Osteoblast (primary cell): ENCODE results near the gene KIF3C. TPM values are rescaled to one million over a fixed set of nuclear protein-coding genes. Genes with fewer than 3 reads are reported as not detected.
"Not testable (repeated sequence)": the region's sequence is repeated elsewhere in the genome, so short reads cannot be mapped to it uniquely, and the experiment has no call there.

Experiments used
- DNase-seq: peaks from one replicate; pipeline ENCODE4 v3.0.0; 2011; ENCODE audit warnings: low spot score, mixed read lengths; ENCODE audit not compliant: insufficient read length; ENCODE audit errors: missing footprints
- H2AFZ ChIP-seq: 2 replicates; pipeline ENCODE4 v1.6.0; 2011; ENCODE audit warnings: mild to moderate bottlenecking, low read length
- H3K27ac ChIP-seq: 2 replicates; pipeline ENCODE4 v1.5.1; 2011; ENCODE audit warnings: mild to moderate bottlenecking, low read depth, low read length, moderate library complexity
- H3K27me3 ChIP-seq: 2 replicates; pipeline ENCODE4 v1.6.0; 2012; ENCODE audit warnings: mild to moderate bottlenecking, control low read depth, inconsistent platforms, low read length, moderate library complexity; ENCODE audit not compliant: insufficient read depth
- H3K36me3 ChIP-seq: 2 replicates; pipeline ENCODE4 v1.5.1; 2011; ENCODE audit warnings: mild to moderate bottlenecking, low read length, control low read depth, moderate library complexity; ENCODE audit not compliant: insufficient read depth
- H3K4me1 ChIP-seq: 2 replicates; pipeline ENCODE4 v1.5.1; 2011; ENCODE audit warnings: mild to moderate bottlenecking, low read length, control low read depth, moderate library complexity; ENCODE audit not compliant: insufficient read depth
- H3K4me2 ChIP-seq: 2 replicates; pipeline ENCODE4 v1.6.0; 2011; ENCODE audit warnings: mild to moderate bottlenecking, low read length; ENCODE audit not compliant: insufficient read depth
- H3K4me3 ChIP-seq: fragments of 200-600 bp; sonication (generic); 3 replicates; pipeline ENCODE4 v1.5.1; 2012; ENCODE audit warnings: mild to moderate bottlenecking, low read length, inconsistent platforms; ENCODE audit not compliant: insufficient read depth
- H3K79me2 ChIP-seq: 2 replicates; pipeline ENCODE4 v1.6.0; 2012; ENCODE audit warnings: mild to moderate bottlenecking, low read length, control low read depth, inconsistent platforms; ENCODE audit not compliant: insufficient read depth
- H3K9me3 ChIP-seq: 2 replicates; pipeline ENCODE4 v1.5.1; 2011; ENCODE audit warnings: low read depth, low read length, control low read depth
- H4K20me1 ChIP-seq: 2 replicates; pipeline ENCODE4 v1.6.0; 2012; ENCODE audit warnings: mild to moderate bottlenecking, low read length, control low read depth; ENCODE audit not compliant: insufficient read depth
- total RNA-seq: library from RNA; depleted of rRNA; stranded (reverse); fragments of >200 nt; gene quantifications from 2 replicates; pipeline ENCODE4 v1.2.3, GENCODE V29; 2012
- TF ChIP-seq, protein P1 (sequence below): IDR thresholded peaks from 2 replicates; pipeline ENCODE4 v1.5.1; 2011; ENCODE audit warnings: mild to moderate bottlenecking, low read depth, low read length, moderate library complexity; ENCODE audit errors: extremely low read depth

The KIF3C gene
- total RNA-seq, 1 donor, result 17.0 TPM

DNA sequence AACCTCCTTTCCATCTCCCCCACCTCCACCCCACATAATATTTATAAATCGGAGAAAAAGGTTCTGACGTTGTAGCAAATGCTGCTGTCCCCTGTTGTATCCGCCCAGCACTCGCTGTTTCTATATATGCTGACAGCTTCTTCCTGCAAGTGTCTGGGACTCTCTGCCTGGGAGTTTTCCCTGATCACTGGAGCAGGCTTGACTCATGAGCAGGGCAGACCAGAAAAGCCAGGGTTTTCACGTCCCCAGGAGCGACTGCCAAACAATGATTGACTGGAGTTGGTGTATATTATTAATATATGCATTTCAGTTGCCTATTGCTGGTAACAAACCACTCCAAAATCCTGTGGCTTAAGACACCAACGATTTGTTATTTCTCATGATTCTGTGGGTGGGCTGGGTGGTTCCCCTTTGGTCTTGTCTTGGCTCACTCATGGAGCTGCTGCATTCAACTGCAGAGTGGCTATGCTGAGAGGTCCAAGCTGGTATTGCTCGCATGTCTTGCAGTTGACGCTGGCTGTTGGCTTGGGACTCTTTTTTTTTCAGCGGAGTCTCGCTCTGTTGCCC is 82.8 kb downstream of the KIF3C start:
- no peaks in the 10 kb centered on the region for H3K27me3 ChIP-seq
- H2AFZ ChIP-seq, result no peak overlapping the region
- H3K27ac ChIP-seq, result no peak overlapping the region
- H3K36me3 ChIP-seq, result no peaks in the 10 kb centered on the region
- no peaks in the 10 kb centered on the region for H3K4me1 ChIP-seq
- H3K4me2 ChIP-seq, result no peak overlapping the region
- peak; percentile 84 for DNase-seq
- H3K9me3 ChIP-seq, result no peaks in the 10 kb centered on the region
- no peak overlapping the region for H3K4me3 ChIP-seq
- TF ChIP-seq, protein P1, sequence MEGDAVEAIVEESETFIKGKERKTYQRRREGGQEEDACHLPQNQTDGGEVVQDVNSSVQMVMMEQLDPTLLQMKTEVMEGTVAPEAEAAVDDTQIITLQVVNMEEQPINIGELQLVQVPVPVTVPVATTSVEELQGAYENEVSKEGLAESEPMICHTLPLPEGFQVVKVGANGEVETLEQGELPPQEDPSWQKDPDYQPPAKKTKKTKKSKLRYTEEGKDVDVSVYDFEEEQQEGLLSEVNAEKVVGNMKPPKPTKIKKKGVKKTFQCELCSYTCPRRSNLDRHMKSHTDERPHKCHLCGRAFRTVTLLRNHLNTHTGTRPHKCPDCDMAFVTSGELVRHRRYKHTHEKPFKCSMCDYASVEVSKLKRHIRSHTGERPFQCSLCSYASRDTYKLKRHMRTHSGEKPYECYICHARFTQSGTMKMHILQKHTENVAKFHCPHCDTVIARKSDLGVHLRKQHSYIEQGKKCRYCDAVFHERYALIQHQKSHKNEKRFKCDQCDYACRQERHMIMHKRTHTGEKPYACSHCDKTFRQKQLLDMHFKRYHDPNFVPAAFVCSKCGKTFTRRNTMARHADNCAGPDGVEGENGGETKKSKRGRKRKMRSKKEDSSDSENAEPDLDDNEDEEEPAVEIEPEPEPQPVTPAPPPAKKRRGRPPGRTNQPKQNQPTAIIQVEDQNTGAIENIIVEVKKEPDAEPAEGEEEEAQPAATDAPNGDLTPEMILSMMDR, result no peak
- no peaks in the 10 kb centered on the region for H4K20me1 ChIP-seq
- H3K79me2 ChIP-seq, result no peaks in the 10 kb centered on the region

DNA sequence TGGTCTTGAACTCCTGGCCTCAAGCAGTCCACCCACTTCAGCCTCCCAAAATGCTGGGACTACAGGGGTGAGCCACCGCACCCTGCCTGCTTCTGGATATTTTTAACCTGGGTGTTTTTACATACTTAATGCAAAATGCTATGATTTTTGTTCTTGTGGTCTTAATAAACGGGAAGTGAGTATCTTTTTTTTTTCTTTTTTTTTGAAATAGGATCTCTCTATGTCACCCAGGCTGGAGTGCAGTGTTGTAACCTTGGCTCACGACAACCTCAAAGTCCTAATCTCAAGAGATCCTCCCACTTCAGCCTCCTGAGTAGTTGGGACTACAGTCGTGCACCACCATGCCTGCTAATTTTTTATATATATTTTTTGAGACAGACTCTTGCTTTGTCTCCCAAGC is 84.8 kb downstream of the KIF3C start:
- Histone ChIP-seq H3K27ac (no peak overlapping the region), H3K4me1 (no peaks in the 10 kb centered on the region), H3K27me3 (no peaks in the 10 kb centered on the region), H4K20me1 (no peaks in the 10 kb centered on the region), H3K4me2 (no peak overlapping the region), H2AFZ (no peak overlapping the region), H3K79me2 (no peaks in the 10 kb centered on the region), H3K9me3 (no peaks in the 10 kb centered on the region), H3K4me3 (no peak overlapping the region), H3K36me3 (no peaks in the 10 kb centered on the region)
- TF ChIP-seq, protein P1, result no peak
- DNase-seq, result no peak

DNA sequence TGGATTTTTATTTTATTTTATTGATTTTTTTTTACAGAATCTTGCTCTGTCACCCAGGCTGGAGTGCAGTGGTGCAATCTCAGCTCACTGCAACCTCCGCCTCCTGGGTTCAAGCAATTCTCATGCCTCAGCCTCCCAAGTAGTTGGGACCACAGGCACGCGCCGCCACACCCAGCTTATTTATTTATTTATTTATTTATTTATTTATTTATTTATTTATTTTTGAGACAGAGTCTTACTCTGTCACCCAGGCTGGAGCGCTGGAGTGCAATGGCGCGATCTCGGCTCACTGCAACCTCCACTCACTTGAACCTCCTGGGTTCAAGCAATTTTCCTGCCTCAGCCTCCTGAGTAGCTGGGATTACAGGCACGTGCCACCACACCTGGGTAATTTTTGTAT is 86.0 kb downstream of the KIF3C start:
- H3K4me1 ChIP-seq, H2AFZ ChIP-seq: not testable (repeated sequence)

DNA sequence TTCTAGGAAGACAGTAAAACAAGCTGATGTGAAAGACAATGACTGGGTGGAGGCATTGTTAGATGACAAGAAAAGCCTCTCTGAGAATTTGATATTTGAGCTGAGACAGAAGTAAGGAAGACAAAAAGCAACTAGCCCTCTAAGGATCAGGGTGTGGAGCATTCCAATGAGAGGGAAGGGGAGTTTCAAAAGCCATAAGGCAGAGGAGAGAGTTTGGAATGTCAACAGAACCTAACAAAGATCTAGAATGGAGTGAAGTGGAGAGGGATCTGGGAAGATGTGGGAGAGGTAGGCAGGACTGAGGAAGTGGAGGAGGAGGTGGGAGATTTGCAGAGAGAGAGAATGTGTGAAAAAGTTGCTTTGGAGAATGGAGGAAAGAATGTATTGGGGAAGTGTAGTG is 86.7 kb downstream of the KIF3C start:
- no peak overlapping the region for H3K27ac ChIP-seq
- no peaks in the 10 kb centered on the region for H3K27me3 ChIP-seq
- no peak overlapping the region for H3K4me3 ChIP-seq
- H3K79me2 ChIP-seq, result no peaks in the 10 kb centered on the region
- H2AFZ ChIP-seq, result no peak overlapping the region
- TF ChIP-seq, protein P1, result no peak
- DNase-seq, result no peak
- H4K20me1 ChIP-seq, result no peaks in the 10 kb centered on the region
- no peaks in the 10 kb centered on the region for H3K36me3 ChIP-seq
- no peak overlapping the region for H3K4me2 ChIP-seq
- no peaks in the 10 kb centered on the region for H3K9me3 ChIP-seq
- H3K4me1 ChIP-seq, result no peaks in the 10 kb centered on the region

More for the DNA sequence above, 86.0 kb downstream of the KIF3C start:
- not testable (repeated sequence) for H4K20me1 ChIP-seq, H3K9me3 ChIP-seq, H3K36me3 ChIP-seq, H3K27me3 ChIP-seq, H3K4me2 ChIP-seq, DNase-seq, H3K27ac ChIP-seq, H3K79me2 ChIP-seq, H3K4me3 ChIP-seq
